Glomerular endothelial cell (primary cell): ENCODE data around the gene ANLN. TPM values are rescaled to one million over a fixed set of nuclear protein-coding genes. Genes with fewer than 3 reads are reported as not detected.
"Not testable (repeated sequence)": the region's sequence is repeated elsewhere in the genome, so short reads cannot be mapped to it uniquely, and the experiment has no call there.

Experiments
- DNase-seq: peaks from one replicate; pipeline ENCODE4 v3.0.0-alpha.2; 2011; ENCODE audit warnings: low read depth, low spot score; ENCODE audit errors: extremely low read depth
- total RNA-seq: library from RNA; depleted of rRNA; stranded (reverse); fragments of >200 nt; gene quantifications from 2 replicates; pipeline ENCODE4 v1.2.3, GENCODE V29; 2015

Gene ANLN
- total RNA-seq, 1 donor from 2014 or later, result 43.2 TPM

DNA sequence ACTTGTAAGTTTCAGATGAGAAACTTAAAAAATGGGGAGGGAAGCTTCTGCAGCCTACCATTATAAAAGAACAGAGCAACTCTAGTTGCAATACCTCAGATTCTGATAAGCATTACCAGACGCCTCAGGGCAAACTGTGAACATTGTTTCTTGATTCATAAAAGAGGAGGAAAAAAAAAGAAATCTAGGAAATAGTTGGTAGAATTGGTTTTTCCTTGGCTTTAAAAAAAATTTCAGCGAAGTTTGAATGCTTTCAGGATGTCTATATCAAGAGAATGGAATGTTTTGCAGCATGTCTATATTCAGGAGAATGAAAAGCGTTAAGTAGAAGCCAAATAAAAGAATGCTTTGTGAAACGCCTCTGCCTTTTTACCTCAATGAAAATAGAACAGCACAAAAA, 17.5 kb upstream of the ANLN start:
- DNase-seq, result no peak

DNA sequence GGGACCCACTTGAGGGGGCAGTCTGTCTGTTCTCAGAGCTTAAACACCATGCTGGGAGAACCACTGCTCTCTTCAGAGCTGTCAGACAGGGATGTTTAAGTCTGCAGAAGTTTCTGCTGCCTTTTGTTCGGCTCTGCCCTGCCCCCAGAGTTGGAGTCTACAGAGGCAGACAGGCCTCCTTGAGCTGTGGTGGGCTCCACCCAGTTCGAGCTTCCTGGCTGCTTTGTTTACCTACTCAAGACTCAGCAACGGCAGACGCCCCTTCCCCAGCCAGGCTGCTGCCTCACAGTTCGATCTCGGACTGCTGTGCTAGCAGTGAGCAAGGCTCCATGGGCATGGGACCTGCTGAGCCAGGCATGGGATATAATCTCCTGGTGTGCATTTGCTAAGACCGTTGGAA, 11.1 kb upstream of the ANLN start:
- DNase-seq, result not testable (repeated sequence)

DNA sequence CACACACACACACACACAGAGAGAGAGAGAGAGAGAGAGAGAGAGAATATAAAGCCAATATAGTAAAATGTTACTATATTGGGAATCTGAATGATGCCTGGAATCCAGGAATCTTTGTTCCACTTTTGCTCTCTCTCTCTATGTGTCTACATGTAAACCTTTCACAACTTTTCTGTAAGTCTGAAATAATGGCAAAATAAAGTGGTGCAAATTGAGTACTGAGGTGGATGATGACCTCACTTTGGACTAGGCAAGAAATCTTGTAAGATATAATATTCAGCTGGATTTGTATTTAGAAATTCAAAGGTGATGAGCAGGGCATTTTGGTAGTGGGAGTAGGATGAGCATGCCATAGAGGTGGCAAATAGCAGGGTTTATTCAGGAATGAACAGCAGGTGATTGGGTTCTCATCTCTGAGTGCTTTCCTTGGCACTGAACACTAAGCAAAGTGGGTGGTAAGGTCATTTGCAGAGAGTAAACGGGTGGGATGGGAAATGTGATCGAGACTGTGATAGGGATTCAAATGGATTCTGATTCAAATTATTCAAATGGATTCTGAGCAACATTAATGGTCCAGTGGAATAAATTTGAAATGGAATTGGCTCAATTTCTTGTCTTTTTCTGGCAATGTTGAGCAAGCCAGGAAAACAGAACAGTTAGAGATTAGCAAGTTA, 9.7 kb upstream of the ANLN start:
- DNase-seq, result no peak

DNA sequence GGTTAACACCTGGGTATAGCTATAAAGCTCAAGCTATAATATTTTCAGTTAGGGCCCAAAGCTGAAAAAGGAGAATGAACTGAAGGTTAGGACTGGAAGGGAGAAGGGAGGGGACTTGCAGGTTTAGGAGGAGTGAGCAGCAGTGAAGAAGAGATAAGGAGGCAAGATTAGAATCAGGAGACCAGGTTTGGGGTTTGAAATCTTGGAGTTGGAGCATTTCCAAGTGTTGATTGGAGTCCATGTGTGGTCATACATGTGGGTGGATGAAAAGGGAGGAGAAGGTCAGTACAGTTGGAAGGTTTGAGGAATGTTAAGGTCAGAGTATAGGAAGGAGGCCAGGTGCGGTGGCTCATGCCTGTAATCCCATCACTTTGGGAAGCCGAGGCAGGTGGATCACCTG, 8.6 kb upstream of the ANLN start:
- DNase-seq, result no peak

DNA sequence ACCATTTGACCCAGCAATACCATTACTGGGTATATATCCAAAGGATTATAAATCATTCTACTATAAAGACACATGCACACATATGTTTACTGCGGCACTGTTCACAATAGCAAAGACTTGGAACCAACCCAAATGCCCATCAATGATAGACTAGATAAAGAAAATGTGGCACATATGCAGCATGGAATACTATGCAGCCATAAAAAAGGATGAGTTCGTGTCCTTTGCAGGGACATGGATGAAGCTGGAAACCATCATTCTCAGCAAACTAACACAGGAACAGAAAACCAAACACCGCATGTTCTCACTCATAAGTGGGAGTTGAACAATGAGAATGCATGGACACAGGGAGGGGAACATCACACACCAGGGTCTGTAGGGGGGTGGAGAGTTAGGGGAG, 6.4 kb upstream of the ANLN start:
- not testable (repeated sequence) for DNase-seq

DNA sequence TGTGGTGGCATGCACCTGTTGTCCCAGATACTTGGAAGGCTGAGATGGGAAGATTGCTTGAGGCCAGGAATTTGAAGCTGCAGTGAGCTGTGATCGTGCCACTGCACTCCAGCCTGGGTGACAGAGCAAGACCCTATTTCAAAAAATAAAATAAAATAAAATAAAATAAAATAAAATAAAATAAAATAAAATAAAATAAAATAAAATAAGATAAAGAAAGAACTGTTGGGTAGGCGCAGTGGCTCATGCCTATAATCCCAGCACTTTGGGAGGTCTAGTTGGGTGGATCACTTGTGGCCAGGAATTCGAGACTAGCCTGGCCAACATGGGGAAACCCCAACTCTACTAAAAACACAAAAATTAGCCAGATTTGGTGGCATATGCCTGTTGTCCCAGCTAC, 4.0 kb upstream of the ANLN start:
- DNase-seq, result not testable (repeated sequence)

DNA sequence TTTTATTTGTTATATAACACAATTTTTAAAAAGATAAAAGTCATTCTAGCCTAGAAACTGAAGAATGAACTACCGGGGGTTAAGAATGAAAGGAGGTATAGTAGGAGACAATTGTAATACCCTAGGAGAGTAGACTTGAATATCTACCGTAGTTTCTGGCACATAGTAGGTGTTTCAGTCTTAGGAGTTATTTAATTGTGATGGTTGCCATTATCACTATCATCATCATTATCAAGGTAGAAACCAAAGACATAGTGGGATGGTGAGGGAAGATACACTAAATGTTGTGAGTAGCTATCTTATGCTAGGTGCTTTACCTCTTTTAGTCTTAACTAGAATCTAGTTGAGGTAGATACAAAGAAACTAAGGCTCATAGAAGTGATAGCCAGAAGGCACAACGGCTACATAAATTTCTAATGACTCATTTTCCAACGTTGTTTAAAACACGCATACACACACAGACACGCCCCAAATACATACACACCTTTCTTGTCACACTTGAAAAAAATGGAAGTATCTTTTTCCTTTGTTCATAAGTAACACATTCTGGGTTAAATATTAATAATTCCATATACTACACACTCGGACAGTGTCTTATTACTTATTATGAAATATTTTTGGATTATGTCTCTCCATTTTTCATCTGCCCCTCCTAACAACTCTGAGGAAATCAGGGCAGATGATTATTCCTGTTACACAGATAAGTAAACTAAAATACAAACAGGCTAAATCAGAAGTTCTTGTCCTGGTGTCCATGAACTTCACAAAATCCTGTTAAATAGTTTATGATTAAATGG, 2.0 kb upstream of the ANLN start:
- DNase-seq, result no peak

DNA sequence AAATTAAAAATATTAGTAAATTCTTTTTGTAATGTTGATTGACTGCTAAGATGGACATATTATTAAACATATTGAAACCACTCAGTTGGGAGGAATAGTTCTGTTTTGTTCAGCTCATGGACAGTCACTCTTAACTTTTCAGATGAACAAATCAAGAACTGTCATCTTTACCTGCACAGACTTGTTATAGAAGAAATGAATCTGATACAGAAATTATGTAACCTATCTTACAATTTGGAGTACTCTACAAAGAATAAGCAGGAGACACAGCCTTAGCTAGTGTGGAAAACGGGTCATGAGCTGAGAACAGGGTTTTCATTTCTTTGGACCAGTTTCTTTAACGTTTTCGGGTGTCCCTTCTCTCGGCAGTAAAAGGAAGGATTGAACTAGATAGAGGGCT, 1.2 kb upstream of the ANLN start:
- no peak for DNase-seq

DNA sequence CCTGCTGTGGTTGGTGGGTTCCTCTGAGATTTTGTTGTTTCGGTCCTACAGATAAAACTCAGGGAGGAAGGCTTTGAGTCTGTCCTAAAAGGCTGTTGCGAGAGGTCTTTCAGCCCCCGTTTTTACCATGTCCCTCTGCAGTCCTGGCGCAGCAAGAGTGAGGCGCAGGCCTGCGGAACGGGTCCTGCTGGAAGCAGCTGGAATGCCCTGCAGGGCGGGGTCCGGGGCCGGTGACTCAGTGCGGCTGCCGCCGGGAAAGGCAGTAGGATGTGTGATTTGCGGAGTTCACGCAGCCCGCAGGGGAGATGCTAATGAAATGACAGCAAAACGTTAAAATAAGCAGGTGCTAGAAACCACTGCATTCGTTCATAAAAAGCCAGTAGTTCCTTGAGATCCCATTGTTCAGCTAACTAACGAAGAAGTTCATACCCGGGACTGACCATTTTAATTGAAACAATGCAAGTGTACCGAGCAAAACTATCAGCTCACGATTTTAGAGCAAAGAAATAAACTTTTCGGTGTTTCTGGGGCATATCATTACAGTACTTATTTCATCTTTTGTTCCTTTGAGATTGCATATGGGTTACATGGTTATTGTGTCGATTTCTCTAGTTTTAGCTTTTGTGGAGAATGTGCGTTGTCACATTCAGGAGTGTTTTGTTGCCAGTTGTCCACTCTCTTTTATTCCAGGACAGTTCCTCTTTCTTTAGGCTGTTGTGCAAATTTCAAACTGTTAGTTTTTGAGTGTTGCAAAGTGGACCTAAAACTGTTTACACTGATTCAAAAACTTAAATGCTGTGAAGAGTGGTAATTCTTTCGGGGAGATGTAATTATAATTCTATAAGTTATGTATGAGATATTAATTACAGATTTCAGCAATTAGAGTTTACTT, 783 bp downstream of the ANLN start:
- no peak for DNase-seq

DNA sequence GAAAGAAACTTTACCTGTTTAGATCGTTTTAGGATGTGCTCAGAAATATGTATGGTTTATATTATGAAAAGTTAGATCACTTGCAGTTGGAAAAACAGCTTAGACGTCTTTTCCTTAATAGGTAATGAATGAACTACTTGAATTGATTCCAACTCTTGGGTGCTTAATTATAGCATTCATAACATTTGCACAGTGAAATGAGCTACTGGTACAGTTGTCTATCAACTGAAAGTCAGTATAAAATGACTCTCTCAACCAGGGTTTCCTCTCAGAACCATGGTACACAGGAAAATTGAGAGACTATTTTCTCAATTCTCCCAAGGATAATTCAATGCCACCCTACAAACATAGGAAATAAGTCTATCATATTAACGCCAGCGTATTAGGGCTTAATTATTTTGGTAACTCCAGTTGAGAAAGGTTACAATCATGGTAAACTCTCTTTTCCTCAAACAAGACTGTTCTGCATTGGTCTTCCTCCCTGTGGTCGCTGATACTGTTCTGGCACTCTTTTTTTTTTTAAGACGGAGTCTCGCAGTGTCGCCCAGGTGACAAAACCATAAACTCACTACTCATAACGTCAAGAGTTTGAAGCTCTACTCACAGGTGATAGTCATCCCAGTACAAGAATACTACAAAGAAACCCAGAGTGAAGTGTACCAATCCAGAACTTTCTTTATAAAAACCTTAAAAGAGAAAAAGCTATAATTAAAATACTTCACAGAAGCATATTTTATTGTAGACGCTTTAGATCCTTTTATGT, 2.0 kb downstream of the ANLN start:
- no peak for DNase-seq

DNA sequence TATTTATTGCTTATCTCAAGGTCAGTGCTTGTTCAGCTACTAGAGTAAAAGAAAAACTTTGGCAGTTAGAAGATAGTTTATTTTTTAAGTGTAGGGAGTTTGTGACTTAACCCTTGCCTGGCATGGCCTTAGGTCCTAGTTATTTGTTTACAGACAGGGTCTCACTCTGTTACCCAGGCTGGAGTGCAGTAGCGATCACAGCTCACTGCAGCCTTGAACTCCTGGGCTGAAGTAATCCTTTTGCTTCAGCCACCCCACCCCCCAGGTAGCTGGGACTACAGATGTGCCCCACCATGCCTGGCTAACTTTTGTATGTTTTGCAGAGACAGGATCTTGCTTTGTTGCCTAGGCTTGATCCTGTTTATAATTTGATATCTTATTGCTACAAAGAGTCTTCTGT, 4.2 kb downstream of the ANLN start:
- DNase-seq, result no peak

DNA sequence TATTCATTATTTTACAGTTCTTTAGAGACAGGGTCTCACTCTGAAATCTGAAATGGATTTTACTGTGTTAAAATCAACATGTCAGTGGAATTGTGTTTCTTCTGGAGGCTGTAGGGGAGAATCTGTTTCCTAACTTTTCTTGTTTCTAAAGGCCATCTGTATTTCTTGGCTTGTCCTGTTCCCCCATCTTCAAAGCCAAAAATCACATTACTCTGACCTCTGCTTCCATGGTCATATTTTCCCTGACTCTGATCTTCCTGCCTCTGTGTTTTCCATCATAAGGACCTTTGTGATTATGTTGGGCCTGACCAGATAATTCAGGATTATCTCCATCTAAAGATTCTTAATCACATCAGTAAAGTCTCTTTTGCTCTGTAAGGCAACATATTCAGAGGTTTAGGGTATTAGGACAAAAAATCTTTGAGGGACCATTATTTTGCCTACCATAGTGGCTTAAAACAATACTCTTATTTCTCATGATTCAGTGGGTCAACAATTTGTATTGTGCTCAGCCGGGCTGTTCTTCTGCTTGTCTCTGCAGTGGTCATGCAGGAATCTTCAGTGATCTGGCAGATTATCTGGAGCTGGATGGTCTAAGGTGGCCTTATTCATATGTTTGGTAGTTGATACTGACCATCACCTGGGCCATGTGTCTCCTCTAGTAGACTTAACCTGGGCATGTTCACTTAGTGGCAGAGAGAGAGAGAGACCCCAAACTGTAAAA, 5.7 kb downstream of the ANLN start:
- DNase-seq, result no peak

DNA sequence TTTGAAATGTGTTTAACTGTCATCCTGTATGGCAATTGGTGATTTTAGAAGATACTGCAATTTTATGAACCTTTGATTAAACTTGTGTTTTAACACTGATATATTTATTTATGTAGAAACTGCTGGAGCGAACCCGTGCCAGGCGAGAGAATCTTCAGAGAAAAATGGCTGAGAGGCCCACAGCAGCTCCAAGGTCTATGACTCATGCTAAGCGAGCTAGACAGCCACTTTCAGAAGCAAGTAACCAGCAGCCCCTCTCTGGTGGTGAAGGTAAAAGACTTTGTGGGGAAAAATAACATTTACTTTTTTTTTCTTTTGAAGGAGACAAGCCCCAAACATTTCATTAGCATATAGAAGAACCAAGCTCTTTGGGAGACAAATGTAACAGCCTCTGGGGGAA, 6.5 kb downstream of the ANLN start:
- DNase-seq, result no peak

DNA sequence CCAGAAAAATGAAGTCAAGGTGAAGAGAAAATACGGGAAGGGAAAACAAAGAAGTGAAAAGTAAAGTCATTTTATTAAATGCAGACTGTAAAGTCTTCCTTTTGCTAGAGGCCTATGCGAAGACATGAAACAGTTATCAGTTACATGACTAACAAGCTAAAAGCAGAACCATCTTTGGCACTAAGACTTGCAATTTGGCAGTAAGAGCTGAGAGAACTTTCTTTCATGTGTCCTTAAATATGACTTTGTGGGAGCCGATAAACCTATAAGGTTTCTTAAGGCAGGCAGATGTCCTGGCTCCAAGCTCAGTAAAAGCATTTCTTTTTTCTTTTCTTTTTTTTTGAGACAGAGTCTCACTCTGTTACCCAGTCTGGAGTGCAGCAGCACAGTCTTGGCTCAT, 10.4 kb downstream of the ANLN start:
- DNase-seq, result no peak

DNA sequence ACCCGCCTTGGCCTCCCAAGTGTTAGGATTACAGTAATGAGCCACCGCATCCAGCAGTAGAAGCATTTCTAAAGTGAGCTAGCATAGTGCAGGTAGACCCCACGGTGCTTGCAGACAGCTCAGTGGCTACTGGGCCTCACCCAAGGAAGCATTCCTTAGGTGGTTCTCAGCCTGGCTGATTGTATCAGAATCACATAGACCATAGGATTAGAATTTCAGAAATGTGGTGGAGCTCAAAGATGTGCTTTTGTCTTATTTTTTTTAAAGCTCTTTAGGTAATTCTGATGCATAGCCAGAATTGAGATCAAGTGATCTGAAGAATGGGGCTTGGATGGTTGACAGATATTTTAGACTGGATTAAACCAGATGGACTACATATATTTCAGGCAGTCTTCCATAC, 10.9 kb downstream of the ANLN start:
- no peak for DNase-seq

DNA sequence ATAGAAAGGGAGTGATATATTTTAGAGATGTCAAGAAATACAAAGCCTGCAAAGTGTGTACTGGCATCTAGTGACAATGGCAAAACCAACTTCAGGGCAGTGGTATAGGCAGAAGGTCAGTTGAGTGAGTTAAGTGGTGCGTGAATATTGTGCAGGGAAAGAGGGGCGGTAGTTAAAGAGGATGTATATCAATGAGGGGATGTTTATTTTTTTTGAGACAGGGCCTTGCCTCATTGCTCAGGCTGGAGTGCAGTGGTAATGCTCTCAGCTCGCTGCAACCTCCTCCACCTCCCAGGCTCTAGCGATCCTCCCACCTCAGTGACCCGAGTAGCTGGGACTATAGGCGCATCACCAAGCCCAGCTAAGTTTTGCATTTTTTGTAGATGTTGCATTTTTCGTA, 13.8 kb downstream of the ANLN start:
- no peak for DNase-seq

DNA sequence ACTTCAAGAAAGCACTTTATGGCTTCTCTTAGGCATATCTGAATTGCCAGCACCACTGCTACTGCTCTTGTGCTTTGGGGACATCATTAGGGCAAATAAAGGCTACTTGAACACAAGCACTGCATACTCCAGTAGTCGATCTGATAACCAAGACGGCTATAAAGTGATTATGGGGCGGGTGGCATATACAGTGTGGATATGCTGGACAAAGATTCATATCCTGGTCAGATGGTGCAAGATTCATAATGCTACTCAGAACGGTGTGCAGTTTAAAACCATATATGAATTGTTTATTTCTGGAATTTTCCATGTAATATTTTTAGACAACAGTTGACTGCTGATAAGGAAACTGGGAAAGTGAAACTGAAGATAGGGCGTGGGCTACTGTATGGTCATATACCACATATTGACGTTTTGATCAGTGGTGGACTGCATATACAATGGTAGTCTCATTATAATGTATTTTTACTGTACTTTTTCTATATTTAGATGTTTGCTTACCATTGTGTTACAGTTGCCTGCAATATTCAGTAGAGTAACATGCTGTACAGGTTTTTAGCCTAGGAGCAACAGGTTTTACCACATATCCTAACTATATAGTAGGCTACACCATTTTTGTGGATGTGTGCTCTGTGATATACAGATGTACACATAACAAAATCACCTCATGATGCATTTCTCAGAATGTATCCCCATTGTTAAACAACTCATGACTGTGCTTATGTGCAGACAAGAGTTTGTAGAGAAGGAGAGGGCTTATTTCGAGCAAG, 15.2 kb downstream of the ANLN start:
- DNase-seq, result no peak

DNA sequence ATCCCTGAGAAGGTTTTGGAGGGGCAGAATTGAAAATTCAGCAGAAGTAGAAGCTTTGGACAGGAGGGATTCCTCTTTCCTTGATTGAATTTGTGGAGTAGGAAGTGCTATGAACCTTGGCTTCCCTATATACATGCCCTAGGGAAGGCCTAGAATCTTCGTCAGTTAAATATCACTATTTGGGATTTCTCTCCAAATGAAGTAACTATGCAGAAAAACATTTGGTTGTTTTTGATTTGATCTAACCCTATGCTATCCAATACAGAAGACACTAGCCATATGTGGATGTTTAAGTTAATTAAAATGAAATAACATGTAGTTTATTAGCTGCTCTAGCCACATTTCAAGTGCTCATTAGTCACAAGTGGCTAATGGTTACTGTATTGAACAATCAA, 15.7 kb downstream of the ANLN start:
- DNase-seq, result no peak

DNA sequence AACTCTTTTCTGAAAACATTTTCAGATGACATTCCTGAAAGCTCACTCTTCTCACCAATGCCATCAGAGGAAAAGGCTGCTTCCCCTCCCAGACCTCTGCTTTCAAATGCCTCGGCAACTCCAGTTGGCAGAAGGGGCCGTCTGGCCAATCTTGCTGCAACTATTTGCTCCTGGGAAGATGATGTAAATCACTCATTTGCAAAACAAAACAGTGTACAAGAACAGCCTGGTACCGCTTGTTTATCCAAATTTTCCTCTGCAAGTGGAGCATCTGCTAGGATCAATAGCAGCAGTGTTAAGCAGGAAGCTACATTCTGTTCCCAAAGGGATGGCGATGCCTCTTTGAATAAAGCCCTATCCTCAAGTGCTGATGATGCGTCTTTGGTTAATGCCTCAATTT, 16.5 kb downstream of the ANLN start:
- no peak for DNase-seq
